IMR-90 (cell line): Measurements from ENCODE around the gene OGFR. TPM values are rescaled to one million over a fixed set of nuclear protein-coding genes. Genes with fewer than 3 reads are reported as not detected.

Source experiments
- ATAC-seq: fragments of 200-7000 bp; cut with Tn5 transposase; 2 replicates; pipeline ENCODE4 v1.9.1; 2020; ENCODE audit warnings: low read depth, mild to moderate bottlenecking, moderate library complexity
- BruUV-seq: library from RNA; stranded (reverse); fragments of 400-500 nt; replicated peaks from 2 replicates; lab custom pipeline; 2021; lab: Mats Ljungman, UMichigan
- CTCF ChIA-PET: fragments of 300-600 bp; formaldehyde crosslinking; extraction: SDS; loops from one replicate; lab custom pipeline; 2021; ENCODE audit warnings: antibody characterized with exemption; lab: Yijun Ruan, JAX
- POLR2A ChIA-PET: fragments of 300-600 bp; sonication (Branson Sonifier 250); formaldehyde crosslinking; loops from one replicate; lab custom pipeline; 2022; ENCODE audit warnings: antibody characterized with exemption; ENCODE audit not compliant: unreplicated experiment; lab: Charles Lee
- DNase-seq: peaks from one replicate; pipeline ENCODE4 v3.0.0; 2013
- H2AFZ ChIP-seq: replicated peaks from 2 replicates; pipeline ENCODE3; 2013; ENCODE audit warnings: low read length, mild to moderate bottlenecking; ENCODE audit not compliant: poor library complexity
- H2AK5ac ChIP-seq: 2 replicates; pipeline ENCODE4 v1.6.1; 2013; ENCODE audit warnings: low read depth, low read length, inconsistent platforms
- H2AK9ac ChIP-seq: replicated peaks from 2 replicates; pipeline ENCODE3; 2013; ENCODE audit warnings: mild to moderate bottlenecking, low read depth, low read length, moderate library complexity; ENCODE audit not compliant: poor library complexity
- H2BK120ac ChIP-seq: 2 replicates; pipeline ENCODE4 v1.6.1; 2013; ENCODE audit warnings: low read depth, low read length, inconsistent platforms
- H2BK15ac ChIP-seq: 3 replicates; pipeline ENCODE4 v1.6.1; 2013; ENCODE audit warnings: low read depth, low read length, inconsistent platforms
- H2BK20ac ChIP-seq: 2 replicates; pipeline ENCODE4 v1.6.1; 2013; ENCODE audit warnings: low read depth, mild to moderate bottlenecking, inconsistent platforms, low read length, moderate library complexity
- H2BK5ac ChIP-seq: 2 replicates; pipeline ENCODE4 v1.6.1; 2013; ENCODE audit warnings: mild to moderate bottlenecking, low read depth, low read length, inconsistent platforms; ENCODE audit not compliant: poor library complexity, severe bottlenecking
- H3K14ac ChIP-seq: replicated peaks from 2 replicates; pipeline ENCODE4 v1.6.1; 2013; ENCODE audit warnings: low read depth, low read length, inconsistent platforms
- H3K18ac ChIP-seq: 2 replicates; pipeline ENCODE4 v1.6.1; 2013; ENCODE audit warnings: low read depth, low read length, control low read depth
- H3K23ac ChIP-seq: 2 replicates; pipeline ENCODE4 v1.6.1; 2013; ENCODE audit warnings: low read depth, low read length, inconsistent platforms
- H3K27ac ChIP-seq: 2 replicates; pipeline ENCODE4 v1.5.1; 2013; ENCODE audit warnings: mild to moderate bottlenecking, control low read depth, low read length; ENCODE audit not compliant: insufficient read depth
- H3K27me3 ChIP-seq: 2 replicates; pipeline ENCODE4 v1.6.1; 2013; ENCODE audit warnings: low read length; ENCODE audit not compliant: control insufficient read depth, insufficient read depth
- H3K36me3 ChIP-seq: 2 replicates; pipeline ENCODE4 v1.6.1; 2013; ENCODE audit warnings: low read length, mixed read lengths; ENCODE audit not compliant: control insufficient read depth, insufficient read depth
- H3K4ac ChIP-seq: 2 replicates; pipeline ENCODE4 v1.6.1; 2013; ENCODE audit warnings: low read depth, low read length, inconsistent platforms
- H3K4me1 ChIP-seq: 2 replicates; pipeline ENCODE4 v1.6.1; 2013; ENCODE audit warnings: low read length, mixed read lengths; ENCODE audit not compliant: control insufficient read depth, insufficient read depth
- H3K4me2 ChIP-seq: 2 replicates; pipeline ENCODE4 v1.6.1; 2013; ENCODE audit warnings: low read depth, mild to moderate bottlenecking, control low read depth, low read length, moderate library complexity
- H3K4me3 ChIP-seq: 2 replicates; pipeline ENCODE4 v1.5.1; 2013; ENCODE audit warnings: low read depth, mild to moderate bottlenecking, control low read depth, low read length, moderate library complexity; ENCODE audit not compliant: insufficient read depth
- H3K56ac ChIP-seq: 2 replicates; pipeline ENCODE4 v1.6.1; 2013; ENCODE audit warnings: low read length, inconsistent platforms; ENCODE audit not compliant: insufficient read depth; ENCODE audit errors: extremely low read depth
- H3K79me1 ChIP-seq, 2 experiments: 2 replicates each; pipeline ENCODE4 v1.6.1; 2013; ENCODE audit warnings: low read length in 2 of 2, inconsistent platforms in 1 of 2, low read depth in 1 of 2
- H3K9ac ChIP-seq: 2 replicates; pipeline ENCODE4 v1.6.1; 2013; ENCODE audit warnings: low read depth, low read length, control low read depth
- H3K9me1 ChIP-seq: 2 replicates; pipeline ENCODE4 v1.6.1; 2013; ENCODE audit warnings: low read length, inconsistent platforms; ENCODE audit not compliant: insufficient read depth
- H3K9me3 ChIP-seq: 2 replicates; pipeline ENCODE4 v1.6.1; 2013; ENCODE audit warnings: low read length; ENCODE audit not compliant: control insufficient read depth, insufficient read depth
- H4K20me1 ChIP-seq: 2 replicates; pipeline ENCODE4 v1.6.1; 2013; ENCODE audit warnings: low read length, inconsistent platforms; ENCODE audit not compliant: insufficient read depth
- H4K5ac ChIP-seq: 2 replicates; pipeline ENCODE4 v1.6.1; 2013; ENCODE audit warnings: mild to moderate bottlenecking, low read depth, low read length, control low read depth
- H4K8ac ChIP-seq, 2 experiments: 2 replicates each; pipeline ENCODE4 v1.6.1; 2013; ENCODE audit warnings: low read depth in 2 of 2, low read length in 2 of 2, control low read depth in 1 of 2, inconsistent platforms in 1 of 2
- H4K91ac ChIP-seq: 2 replicates; pipeline ENCODE4 v1.6.1; 2013; ENCODE audit warnings: low read depth, low read length, inconsistent platforms; ENCODE audit not compliant: insufficient read depth
- BHLHE40 ChIP-seq: fragments of 150-350 bp; IDR thresholded peaks from 2 replicates; pipeline ENCODE4 v1.6.1; 2016; ENCODE audit warnings: mild to moderate bottlenecking, low read depth, low read length
- CEBPB ChIP-seq: IDR thresholded peaks from 2 replicates; pipeline ENCODE4 v1.6.1; 2012; ENCODE audit warnings: low read depth, low read length, improper control_type of control experiment
- CHD1 ChIP-seq: IDR thresholded peaks from 2 replicates; pipeline ENCODE4 v1.6.1; 2012; ENCODE audit warnings: low read depth, low read length, improper control_type of control experiment
- CTCF ChIP-seq: conservative IDR thresholded peaks from 2 replicates; pipeline ENCODE4 v1.5.1; 2012; ENCODE audit warnings: mild to moderate bottlenecking, low read depth, low read length, improper control_type of control experiment
- FOS ChIP-seq: fragments of 150-350 bp; IDR thresholded peaks from 2 replicates; pipeline ENCODE4 v1.6.1; 2016; ENCODE audit warnings: low read depth, low read length
- MAFK ChIP-seq: IDR thresholded peaks from 2 replicates; pipeline ENCODE4 v1.6.1; 2012; ENCODE audit warnings: low read depth, low read length, improper control_type of control experiment
- MAZ ChIP-seq: IDR thresholded peaks from 2 replicates; pipeline ENCODE4 v1.6.1; 2012; ENCODE audit warnings: low read depth, mild to moderate bottlenecking, low read length, improper control_type of control experiment, moderate library complexity, borderline replicate concordance
- MXI1 ChIP-seq: IDR thresholded peaks from 2 replicates; pipeline ENCODE4 v1.6.1; 2012; ENCODE audit warnings: low read depth, mild to moderate bottlenecking, low read length, moderate library complexity, borderline replicate concordance
- NFE2L2 ChIP-seq: fragments of 150-350 bp; IDR thresholded peaks from 2 replicates; pipeline ENCODE4 v1.6.1; 2016; ENCODE audit warnings: low read depth, mild to moderate bottlenecking, low read length
- POLR2A ChIP-seq: IDR thresholded peaks from 2 replicates; pipeline ENCODE4 v1.6.1; 2012; ENCODE audit warnings: mild to moderate bottlenecking, low read depth, low read length
- RAD21 ChIP-seq: IDR thresholded peaks from 2 replicates; pipeline ENCODE4 v1.6.1; 2012; ENCODE audit warnings: low read length, improper control_type of control experiment
- RCOR1 ChIP-seq: IDR thresholded peaks from 2 replicates; pipeline ENCODE4 v1.6.1; 2012; ENCODE audit warnings: mild to moderate bottlenecking, low read length, improper control_type of control experiment; ENCODE audit not compliant: insufficient replicate concordance
- RFX5 ChIP-seq: IDR thresholded peaks from 2 replicates; pipeline ENCODE4 v1.8.0; 2012; ENCODE audit warnings: low read depth, mild to moderate bottlenecking, low read length, moderate library complexity
- SMC3 ChIP-seq: fragments of 150-350 bp; IDR thresholded peaks from 2 replicates; pipeline ENCODE4 v1.6.1; 2016; ENCODE audit warnings: low read depth, mild to moderate bottlenecking, antibody characterized with exemption, low read length, moderate library complexity
- WGBS, 2 experiments: methylation state at CpG; one replicate each; pipeline versions ENCODE4 v1.1.5 to v1.1.7; 2013; ENCODE audit warnings: missing lambda C conversion rate in 2 of 2; ENCODE audit not compliant: insufficient read length in 1 of 2; ENCODE audit errors: extremely low coverage in 2 of 2; 5-methylcytosine and 5-hydroxymethylcytosine counted together
- dilution Hi-C: fragments of 300-500 bp; cut with HindIII; formaldehyde crosslinking; loops from one replicate; pipeline ENCODE4 v1.14.3; 2018; ENCODE audit warnings: low sequenced_read_pairs; ENCODE audit not compliant: unreplicated experiment
- in situ Hi-C: fragments of 300-500 bp; cut with MboI; formaldehyde crosslinking; loops from 3 replicates; pipeline ENCODE4 v1.14.3; 2019; ENCODE audit warnings: low sequenced_read_pairs, inconsistent platforms, mixed read lengths
- intact Hi-C: fragments of 100-400 bp; cut with micrococcal nuclease; formaldehyde crosslinking; loops from 2 replicates; pipeline ENCODE4 v1.10.0; 2022
- polyA plus RNA-seq, 3 experiments: library from polyadenylated mRNA; depleted of rRNA; stranded (reverse); fragments of >200 nt; gene quantifications; 2 replicates each; pipeline ENCODE4 v1.2.3, GENCODE V29; 2012; ENCODE audit warnings: low replicate concordance in 1 of 3
- total RNA-seq: library from RNA; depleted of rRNA; stranded (reverse); fragments of >200 nt; gene quantifications from 2 replicates; pipeline ENCODE4 v1.2.3, GENCODE V29; 2012
- TF ChIP-seq, protein P1 (sequence below): fragments of 150-350 bp; IDR thresholded peaks from 2 replicates; pipeline ENCODE4 v1.6.1; 2017; ENCODE audit warnings: mild to moderate bottlenecking, antibody characterized with exemption, low read length, low read depth

The OGFR gene
- total and polyA plus RNA-seq, 2 of the 4 experiments (the other 2 are of a cell fraction): 22.4 to 30.1 TPM

GRCh38 chr20:62822788-62823651, 18.4 kb downstream of the OGFR start:
- Histone ChIP-seq H3K18ac (no peak overlapping the region), H3K27ac (no peak overlapping the region), H2BK20ac (no peak overlapping the region), H3K4me1 (peaks cover 14% of the 10 kb centered on the region), H3K27me3 (no peaks in the 10 kb centered on the region), H2AK9ac (no peak overlapping the region), H4K8ac (no peak overlapping the region), H4K5ac (no peak overlapping the region), H3K36me3 (no peaks in the 10 kb centered on the region), H3K56ac (no peak overlapping the region), H3K79me1 (no peaks in the 10 kb centered on the region), H3K4me3 (no peak overlapping the region), H2BK15ac (no peak overlapping the region), H3K23ac (no peak overlapping the region), H2AK5ac (0 out of 2 replicates have a peak overlapping the region, but pooled peaks have one; percentile 12), H3K9me3 (no peaks in the 10 kb centered on the region), H3K4me2 (no peak overlapping the region), H3K9me1 (no peaks in the 10 kb centered on the region), H4K20me1 (no peaks in the 10 kb centered on the region), H2BK120ac (no peak overlapping the region), H2BK5ac (no peak overlapping the region), H3K14ac (no peak overlapping the region), H3K4ac (no peak overlapping the region), H2AFZ (peak overlapping the region; percentile 33), H4K91ac (no peak overlapping the region), H3K9ac (no peak overlapping the region)
- ATAC-seq (no peak; the same call in 1 of the 2 replicates), DNase-seq (peak; percentile 11)
- dilution Hi-C loops (no loop called here), intact Hi-C loops (no loop called here), in situ Hi-C loops (no loop called here)
- BruUV-seq: no TSS peak
- POLR2A ChIA-PET: no interaction called here
- 96% methylated on average over 9 of the region's 24 CpGs; no CpG with 5 or more reads in 1 of the 2 experiments for WGBS, 2 experiments
- CTCF ChIA-PET: no interaction called here
- TF ChIP-seq RCOR1: no peak
- peak; percentile 51 for TF ChIP-seq RAD21
- TF ChIP-seq SMC3: peak; percentile 15; the same call in 1 of the 2 replicates
- TF ChIP-seq NFE2L2: no peak
- no peak for TF ChIP-seq POLR2A
- TF ChIP-seq RFX5: no peak
- TF ChIP-seq CHD1: no peak
- TF ChIP-seq MAZ: no peak
- TF ChIP-seq MAFK: no peak
- TF ChIP-seq CTCF: peak; percentile 38
- TF ChIP-seq BHLHE40: no peak
- TF ChIP-seq CEBPB: no peak
- TF ChIP-seq MXI1: no peak
- no peak for TF ChIP-seq FOS
- TF ChIP-seq, protein P1, sequence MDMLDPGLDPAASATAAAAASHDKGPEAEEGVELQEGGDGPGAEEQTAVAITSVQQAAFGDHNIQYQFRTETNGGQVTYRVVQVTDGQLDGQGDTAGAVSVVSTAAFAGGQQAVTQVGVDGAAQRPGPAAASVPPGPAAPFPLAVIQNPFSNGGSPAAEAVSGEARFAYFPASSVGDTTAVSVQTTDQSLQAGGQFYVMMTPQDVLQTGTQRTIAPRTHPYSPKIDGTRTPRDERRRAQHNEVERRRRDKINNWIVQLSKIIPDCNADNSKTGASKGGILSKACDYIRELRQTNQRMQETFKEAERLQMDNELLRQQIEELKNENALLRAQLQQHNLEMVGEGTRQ: no peak
